Vein endothelial cell (primary cell): Measurements from ENCODE around the gene FAM236C. TPM values are rescaled to one million over a fixed set of nuclear protein-coding genes. Genes with fewer than 3 reads are reported as not detected.

Experiments
- total RNA-seq: library from RNA; depleted of rRNA; stranded (reverse); fragments of >200 nt; gene quantifications from 2 replicates; pipeline ENCODE4 v1.2.3, GENCODE V29; 2012

Gene FAM236C
- total RNA-seq, result not detected in 2 replicates

DNA sequence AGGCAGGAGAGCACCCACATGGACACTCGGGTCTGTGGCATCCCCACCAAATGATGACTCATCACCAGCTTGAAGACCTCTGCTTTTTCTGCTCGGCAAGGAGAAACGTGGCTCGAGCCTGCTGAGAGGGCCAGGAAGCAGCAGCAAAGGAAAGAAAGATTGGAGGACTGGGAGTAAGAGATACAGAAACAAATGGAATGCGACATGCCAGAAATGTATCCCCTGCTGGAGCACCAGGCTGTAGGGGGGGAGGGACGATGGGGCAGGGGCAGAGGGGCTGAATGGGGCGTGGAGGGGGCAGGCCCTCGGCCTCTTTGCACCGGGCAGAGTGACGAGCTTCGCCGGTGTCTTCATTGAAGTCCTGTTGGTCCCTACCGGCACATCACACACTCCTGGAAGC lies at the start of gene FAM236C:
FAM236C (plus strand) TSS at position 301 of the 400 bp plus-strand sequence. CDS start 100 bp downstream, outside the sequence.

DNA sequence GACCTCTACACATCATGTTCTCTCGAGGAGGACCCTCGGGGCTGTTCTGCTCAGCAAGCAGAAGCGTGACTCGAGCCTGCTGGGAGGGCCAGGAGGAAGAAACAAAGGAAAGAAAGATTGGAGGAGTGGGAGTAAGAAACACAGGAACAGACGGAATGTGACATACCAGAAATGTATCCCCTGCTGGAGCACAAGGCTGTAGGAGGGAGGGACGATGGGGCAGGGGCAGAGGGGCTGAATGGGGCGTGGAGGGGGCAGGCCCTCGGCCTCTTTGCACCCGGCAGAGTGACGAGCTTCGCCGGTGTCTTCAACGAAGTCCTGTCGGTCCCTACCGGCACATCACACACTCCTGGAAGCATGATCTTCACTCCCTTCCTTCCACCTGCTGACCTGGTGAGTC lies 25.5 kb downstream of the FAM236C start, which contains the start of gene FAM236A:
FAM236A (plus strand) TSS at position 301 of the 400 bp plus-strand sequence; CDS start at position 358, 57 bp downstream.

GRCh38 chrX:72943819-72944169 lies 31.4 kb downstream of the FAM236C start, which contains the start of gene DMRTC1:
DMRTC1 (minus strand) TSS chrX:72943837; CDS start chrX:72875694, 68,143 bp downstream.

Other genes starting within 250 kb of the FAM236C start
- 6.5 and 6.6 TPM in 2 replicates for gene PHKA1, start 198.3 kb upstream of the FAM236C start, total RNA-seq
- not detected in 2 replicates for gene DMRTC1B, start 135.7 kb upstream of the FAM236C start, total RNA-seq
- not detected in 2 replicates for gene FAM236B, start 130.0 kb upstream of the FAM236C start, total RNA-seq
- not detected in 2 replicates for gene FAM236D, start 104.4 kb upstream of the FAM236C start, total RNA-seq
- not detected in 2 replicates for gene FAM236A, start 25.6 kb downstream of the FAM236C start, total RNA-seq
- gene DMRTC1, start 31.2 kb downstream of the FAM236C start, total RNA-seq, result not detected in 2 replicates
- gene PABPC1L2B, start 90.3 kb downstream of the FAM236C start, total RNA-seq, result not detected in 2 replicates
- gene PABPC1L2A, start 166.9 kb downstream of the FAM236C start, total RNA-seq, result not detected in 2 replicates